Activated T-helper 9 cell treated with anti-CD3 and anti-CD28 coated beads, Interleukin-2, amount 50 U/mL, for 16 hours (primary cell): Measurements from ENCODE around the gene RAC3.

ENCODE experiments used
- DNase-seq: peaks from one replicate; pipeline ENCODE4 v3.0.0-alpha.2; 2020; ENCODE audit warnings: low read depth

The RAC3 gene

DNA sequence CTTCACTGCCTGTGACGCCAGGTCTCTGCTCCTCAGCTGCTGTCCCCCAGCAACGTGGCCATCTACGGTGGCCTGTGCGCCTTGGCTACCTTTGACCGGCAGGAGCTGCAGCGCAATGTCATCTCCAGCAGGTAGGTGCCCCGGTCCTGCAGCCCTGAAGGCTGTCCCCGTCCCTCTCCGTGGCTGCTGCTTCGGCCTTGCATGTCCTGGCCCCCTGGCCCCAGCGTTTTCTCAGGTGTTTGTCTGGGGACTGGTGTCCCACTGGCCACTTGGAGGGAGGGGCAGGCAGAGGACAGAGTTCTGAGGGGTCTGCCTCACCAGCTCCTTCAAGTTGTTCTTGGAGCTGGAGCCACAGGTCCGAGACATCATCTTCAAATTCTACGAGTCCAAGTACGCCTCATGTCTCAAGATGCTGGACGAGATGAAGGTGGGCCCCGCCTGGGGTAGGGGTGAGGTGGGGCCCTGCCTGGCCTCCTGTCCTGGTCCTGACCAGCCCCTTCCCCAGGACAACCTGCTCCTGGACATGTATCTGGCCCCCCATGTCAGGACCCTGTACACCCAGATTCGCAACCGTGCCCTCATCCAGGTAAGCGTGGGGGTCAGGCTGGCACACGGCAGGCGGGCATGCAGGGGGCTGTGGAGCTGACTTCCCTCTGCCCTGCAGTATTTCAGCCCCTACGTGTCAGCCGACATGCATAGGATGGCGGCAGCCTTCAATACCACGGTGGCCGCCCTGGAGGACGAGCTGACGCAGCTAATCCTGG lies 24.7 kb downstream of the RAC3 start:
- DNase-seq = no peak

DNA sequence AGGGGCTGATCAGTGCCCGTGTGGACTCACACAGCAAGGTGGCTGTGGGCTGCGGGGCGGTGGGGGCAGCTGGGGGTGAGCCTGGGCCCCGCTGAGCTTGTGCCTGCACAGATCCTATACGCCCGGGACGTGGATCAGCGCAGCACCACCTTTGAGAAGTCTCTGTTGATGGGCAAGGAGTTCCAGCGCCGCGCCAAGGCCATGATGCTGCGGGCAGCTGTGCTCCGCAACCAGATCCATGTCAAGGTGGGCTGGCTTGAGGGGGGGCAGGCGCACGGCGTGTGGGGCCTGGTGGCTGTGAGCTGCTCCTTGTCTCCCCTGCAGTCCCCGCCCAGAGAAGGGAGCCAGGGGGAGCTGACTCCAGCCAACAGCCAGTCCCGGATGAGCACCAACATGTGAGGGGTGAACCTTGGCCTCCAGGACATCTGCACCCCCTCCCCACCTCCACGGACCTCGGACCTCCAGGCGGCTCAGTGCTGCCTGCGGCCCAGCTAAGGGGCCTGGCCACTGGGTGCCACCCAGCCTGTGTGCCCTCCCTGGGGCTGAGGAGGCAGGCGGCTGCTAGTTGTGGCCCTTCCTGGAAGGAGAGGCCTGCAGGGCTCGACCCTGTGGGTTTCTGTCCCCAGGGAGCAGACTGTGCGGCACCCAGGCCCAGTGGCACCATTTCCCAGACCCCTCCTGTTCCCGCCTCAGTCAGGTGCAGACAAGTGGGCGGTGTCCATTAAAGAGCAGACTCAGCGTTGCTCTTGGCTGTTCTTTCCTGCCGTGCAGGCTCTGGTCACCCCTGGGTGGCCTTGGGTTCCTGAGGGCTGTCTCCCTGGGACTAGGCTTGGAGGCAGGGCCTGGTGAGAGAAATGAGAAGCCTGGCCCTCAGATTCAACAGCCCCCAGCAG lies 25.5 kb downstream of the RAC3 start:
- DNase-seq = no peak

DNA sequence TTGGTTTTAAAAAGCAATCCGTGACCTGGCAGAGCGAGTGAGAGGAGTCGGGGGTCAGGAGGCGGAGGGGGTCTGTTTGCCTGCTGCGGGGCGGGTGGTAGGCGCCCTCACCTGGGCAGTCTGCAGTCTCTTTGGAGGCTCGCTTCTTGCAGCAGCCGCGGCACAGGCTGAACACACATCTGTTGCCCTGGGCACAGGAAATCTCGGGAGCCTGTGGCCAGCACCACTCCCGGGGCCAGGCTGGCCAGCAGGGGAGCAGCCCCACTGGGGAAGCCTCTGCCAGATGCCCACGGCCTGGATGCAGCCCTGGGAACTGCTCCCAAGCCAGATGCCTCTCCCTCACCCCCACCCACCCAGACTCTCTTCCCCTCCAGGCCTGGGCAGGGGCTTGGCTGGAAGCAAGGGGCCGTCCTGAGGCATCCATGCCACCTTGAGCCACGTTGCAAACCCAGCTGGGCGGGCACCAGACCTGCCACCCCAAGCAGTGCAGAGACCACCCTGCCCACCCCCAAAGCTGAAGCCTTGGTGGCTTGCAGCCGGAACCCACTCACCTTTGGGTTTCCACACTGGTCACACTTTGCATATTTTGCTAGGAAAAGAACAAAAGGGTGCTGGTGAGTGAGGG lies 26.9 kb downstream of the RAC3 start:
- DNase-seq = no peak

DNA sequence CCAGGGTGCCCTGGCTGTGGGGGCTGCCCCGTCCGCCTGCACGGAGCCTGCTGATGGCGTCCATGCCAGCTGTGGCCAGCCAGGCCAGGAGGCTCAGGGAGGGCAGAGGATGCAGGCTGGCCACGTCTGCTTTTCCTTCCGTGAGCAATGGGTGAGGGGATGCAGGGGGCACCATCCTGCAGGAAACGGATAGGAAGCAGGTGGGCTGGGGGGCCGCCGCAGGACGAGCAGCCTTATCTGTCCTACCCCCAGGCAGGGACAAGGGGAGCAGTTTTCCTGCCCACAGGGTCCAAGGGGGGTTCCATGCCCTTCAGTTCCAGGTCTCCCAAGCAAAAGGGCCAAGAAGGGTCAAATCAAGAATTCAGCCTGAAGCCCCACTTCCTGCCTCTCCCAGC lies 27.4 kb downstream of the RAC3 start:
- no peak for DNase-seq

DNA sequence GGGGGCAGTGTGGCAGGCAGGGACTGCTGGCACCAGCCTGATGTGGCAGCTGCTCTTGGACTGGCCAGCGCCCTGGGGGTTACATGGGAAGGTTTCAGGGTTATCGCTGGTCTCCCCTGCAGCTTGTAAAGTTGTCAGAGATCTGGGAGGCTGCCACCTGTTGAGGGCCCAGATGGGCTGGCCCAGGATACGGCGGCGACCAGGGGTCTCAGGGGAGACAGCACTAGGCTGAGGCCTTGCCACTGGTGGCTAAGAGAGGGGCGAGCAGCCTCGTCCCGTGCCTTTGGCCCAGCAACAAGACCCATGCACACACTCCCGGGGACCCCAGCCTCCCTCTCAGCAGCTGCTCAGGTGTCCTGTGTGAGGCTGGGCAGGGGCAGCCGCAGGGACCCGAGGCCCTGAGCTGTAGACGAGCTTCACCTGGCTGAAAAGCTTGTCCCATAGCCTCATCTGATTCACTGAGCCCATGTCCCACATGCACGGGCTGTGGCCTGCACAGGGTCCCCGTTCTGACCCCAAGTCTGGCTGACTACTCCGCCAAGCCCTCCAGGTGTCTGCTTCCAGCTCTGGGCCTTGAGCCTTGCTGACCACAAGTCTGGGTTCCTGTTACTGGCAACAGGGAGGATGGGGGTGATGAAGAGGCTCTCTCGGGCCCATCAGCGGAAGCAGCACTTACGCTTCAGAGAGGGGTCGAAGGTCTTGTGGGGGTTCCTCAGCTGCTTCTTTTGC lies 28.0 kb downstream of the RAC3 start:
- no peak for DNase-seq

DNA sequence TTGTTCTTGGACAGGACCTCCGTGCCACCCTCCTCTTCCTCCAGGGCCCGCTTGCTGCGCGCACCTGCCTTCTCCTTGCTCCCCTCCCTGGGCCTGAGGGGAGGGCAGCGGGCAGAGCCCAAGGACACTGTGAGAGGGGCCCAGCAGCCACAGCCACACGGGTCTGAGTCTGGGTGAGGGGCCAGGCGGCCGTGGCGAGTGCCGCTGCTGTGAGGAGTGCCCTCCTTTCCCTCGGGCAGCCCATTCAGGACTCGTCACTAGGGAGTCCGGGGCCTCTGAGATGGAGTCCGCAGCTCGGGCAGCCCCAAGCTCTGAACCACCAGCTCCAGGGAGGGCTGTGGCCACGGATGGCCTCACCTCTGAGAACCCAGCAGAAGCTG lies 28.5 kb downstream of the RAC3 start:
- DNase-seq = no peak

DNA sequence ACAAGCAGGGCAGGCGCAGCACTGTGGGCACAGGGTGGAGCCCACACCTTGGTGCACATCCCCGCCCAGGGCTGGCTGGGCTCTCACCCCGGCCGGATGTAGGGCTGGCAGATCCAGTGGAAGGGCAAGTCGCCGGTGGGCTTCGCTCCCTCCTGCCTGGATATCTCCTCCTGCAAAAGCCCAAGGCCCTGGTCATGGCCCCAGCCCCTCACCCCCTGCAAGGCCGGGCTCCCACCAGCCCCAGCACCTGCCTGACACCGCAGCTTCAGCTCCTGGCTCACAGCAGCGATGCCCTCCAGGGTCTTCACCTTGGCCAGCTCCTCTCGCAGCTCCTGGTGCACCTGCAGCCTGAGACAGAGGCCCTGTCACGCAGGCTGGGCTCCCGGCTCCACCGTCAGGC lies 29.1 kb downstream of the RAC3 start:
- no peak for DNase-seq

DNA sequence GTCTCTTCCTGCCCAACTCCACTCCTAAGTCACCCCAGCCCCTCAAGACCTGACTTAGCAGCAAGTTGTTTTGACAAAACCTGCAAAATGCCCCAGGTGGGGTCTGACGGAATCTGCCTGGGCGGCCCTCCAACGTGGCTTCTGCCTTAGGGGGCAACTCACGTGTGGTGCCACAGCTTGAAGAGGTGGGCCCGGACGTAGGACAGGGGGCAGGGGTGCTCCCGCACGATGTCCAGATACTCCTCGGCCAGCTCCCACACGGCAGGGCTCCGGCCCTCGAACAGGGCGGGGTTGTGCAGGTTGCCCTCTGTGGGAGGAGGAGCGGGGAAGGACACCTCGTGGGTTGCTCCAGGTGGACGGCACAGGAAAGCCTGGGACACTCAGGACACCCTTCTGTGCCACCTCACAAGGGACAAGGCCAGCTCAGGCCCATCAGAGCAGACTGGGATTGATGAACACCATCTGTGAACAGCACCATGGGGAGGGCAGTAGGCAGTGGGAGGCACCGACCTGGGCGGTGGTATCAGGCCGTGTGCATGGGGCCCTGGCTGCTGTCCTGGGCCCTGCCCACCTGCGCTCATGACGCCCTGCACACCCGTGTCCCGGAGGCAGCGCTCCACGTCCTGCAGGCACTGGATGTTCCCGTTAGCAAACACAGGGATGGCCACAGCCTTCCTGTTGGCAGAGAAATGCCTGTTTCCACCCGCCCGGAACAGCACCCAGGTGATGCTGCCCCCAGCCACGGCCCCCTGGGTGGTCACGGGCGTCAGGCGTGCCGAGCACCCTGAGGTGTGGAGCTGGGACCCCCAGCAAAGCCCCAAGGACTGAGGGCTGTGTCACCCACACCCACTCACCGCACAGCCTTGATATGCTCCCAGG lies 29.8 kb downstream of the RAC3 start:
- DNase-seq = no peak

DNA sequence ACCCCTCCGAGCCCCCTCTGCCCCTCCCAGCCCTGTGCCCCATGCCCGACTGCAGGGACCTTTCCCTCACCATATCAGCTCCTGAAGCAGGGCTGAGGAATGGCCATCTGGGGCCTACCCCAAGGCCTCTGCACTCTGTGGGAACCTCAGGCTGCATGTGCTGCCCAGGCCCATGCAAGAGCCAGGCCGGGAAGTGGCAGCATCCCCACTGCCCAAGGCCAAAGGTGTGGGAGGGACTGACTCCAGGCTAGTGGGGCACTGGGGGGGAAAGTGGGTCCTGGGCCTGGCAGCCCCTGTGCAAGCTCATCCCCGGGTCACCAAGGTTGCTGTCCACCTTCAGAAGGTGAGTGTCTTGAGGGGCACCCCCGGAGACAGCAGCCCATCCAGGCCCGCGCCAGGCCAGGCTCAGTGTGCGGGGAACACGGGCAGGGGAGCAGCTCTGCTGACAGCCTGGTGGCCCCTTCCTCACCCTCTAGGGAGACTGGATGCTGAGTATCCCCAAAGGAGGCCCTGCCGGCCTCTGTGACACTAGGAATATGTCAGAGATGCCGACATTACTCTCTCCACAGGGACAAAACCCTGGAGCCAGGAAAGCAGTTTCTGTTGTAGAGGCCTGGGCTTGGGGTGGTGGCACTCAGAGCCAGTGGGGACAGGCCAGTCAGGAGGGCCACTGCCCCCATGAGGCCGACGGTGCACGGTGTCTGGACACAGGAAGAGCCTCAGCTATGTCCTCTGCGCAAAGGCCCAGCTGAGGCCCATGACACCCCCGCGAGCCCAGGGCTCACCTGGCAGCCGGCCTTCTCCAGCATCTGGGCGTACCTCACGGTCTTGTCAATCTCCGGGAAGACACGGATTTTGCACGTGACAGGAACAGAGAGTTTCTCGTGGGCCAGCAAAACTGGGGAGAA lies 30.9 kb downstream of the RAC3 start:
- no peak for DNase-seq

DNA sequence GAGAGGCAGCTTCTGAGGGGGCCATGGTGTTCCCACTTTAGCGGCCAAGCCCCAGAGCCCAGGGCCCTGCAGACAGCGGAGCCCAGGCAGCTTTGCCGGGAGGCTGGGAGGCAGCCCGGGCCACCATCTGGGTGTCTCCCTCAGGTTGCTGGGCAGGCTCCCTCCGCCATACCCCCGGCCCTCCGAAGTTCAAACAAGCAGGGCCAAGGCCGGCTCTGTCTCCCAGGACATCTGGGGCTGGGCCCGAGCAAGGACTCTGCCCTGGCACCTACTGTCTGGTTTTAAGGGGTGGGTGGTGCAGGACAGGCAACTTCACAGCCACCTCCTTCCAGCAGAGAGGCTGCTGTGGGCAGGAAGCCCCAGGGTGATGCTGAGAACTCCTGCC lies 31.5 kb downstream of the RAC3 start:
- no peak for DNase-seq

DNA sequence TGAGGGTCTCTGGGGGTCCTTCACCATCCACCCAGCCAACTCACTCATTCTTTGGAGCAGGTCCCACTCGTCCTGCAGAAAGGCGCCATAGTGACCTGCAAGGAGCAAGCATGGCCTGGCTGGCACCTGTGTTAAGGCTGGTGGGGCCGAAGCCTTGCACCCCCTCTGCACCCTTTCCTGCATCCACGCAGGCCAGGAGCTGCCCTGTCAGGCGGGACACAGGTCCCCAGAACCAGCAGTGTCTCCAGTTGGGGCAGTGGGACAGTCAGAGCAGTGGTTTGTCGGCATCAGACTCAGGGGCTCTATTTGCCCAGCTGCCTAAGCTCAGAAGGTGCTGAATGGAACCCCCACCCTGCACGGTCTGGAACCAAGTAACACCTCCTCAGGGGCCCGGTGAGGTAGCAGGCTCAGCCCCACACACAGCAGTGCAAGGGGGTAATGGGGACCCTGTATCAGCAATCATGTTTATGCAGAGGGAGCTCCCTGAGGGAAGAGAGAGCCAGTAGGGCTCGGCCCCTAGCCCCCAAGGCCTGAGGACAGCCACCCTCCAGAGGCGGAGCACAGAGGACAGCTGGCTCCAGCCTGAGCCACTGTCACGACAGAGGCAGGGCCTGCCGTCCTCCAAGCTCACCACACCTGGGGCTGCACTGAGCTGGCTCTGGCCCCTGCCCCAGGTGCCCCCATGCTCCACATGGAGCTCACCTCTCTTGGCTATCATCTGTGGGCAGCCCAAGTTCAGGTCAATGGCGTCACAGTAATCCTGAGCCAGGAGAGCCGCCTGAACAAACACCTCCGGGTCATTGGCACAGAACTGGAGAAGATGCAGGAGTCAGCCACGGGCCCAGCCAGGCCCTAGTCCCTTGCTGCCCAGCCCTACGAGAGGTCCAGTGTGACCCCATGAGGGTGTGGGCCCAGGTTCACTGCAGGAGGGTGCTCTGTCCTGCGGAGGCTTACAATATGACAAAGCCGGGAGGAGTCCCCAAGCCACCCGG lies 32.2 kb downstream of the RAC3 start:
- DNase-seq = no peak

DNA sequence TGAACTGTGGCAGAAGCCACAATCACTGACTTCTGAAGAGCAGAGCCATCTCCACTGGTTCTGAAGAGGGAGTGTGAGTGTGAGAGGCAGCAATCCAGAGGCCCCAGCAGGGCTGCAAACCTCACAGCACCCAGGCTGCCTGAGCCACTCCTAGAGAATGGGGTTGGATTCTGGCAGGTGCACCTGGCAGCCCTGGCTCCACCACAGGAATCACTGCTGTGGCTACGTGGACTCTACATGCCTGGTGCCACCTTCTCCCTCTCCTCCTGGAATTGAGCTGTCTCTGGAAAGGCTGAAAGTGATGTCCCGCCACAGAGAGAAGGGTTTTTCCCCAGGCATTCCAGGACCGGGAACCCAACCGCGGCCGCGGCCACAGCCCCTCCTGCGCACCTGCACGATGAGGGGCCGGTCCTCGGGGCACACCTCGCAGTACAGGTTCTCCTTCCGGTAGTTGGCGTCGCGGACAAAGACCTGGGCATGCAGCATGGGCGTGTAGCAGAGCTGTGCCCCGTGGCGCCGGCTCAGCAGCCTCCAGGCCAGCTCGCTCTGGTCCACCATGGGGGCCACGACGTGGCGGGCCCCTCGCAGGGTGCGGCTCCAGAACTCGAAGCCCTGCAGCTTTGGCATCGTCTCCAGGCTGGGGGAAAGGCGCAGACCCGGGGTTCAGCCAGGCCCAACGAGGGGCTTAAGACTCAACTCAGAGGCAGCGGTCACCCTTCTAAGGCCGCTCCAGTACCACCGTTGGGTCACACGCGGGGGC lies 33.1 kb downstream of the RAC3 start:
- no peak for DNase-seq

DNA sequence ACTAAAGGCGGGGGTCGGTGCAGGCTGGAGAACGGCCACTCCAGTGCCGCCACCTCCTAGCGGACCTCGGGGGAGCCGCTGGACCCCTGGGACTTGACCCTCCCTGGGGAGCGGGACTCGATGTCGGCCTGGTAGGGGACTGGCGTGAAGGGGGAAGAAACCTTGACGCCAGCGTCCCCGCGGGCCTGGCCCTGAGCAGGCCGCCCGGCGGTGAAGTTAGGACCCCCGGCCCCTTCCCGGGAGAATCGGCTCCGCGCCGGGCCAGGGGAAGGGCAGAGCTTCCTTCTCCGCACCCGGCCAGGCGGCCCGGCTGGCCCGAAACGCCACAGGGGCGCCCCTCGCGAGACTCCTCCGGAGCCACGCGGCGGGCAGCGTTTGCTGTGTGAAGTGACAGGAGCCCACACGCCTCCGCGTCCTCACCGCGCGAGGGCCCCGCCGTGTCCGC lies 33.7 kb downstream of the RAC3 start:
- peak; percentile 30 for DNase-seq

DNA sequence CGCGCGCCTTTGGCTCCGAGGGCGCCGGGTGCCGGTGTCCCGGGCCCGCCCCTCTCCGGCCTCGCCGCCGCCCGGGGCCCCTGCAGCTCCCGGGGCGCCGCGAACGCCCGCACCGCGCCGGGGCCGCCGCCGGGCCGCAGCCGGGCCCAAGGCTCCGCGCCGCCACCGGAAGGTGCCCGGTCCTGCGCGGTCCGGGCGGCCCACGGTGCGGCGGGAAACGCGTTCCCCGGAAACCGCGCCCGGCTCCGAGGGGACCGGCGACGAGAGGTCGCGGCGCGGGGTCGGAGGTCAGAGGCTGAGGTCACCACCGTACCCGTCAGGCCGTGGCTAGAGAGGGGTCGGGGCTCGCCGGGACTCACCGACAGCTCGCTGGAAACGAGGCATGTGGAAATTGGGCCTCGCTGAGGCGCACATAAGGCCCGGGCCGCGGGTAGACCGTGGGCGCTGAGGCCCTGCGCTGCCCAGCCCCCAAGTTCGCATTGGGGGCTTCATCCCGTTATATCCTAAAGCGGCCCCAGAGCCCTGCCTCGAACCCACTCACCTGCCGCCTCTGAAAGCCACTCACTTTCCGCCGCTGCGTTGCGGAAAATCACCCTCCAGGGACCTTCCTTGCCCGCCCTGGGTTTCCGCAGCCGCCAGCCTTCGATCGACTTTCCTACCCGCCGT lies 34.3 kb downstream of the RAC3 start, which contains the start of gene DUS1L:
Gene DUS1L (minus strand): TSS at position 167 of the 666 bp plus-strand sequence. CDS start 745 bp downstream, outside the sequence.
- DNase-seq = peak; percentile 64

DNA sequence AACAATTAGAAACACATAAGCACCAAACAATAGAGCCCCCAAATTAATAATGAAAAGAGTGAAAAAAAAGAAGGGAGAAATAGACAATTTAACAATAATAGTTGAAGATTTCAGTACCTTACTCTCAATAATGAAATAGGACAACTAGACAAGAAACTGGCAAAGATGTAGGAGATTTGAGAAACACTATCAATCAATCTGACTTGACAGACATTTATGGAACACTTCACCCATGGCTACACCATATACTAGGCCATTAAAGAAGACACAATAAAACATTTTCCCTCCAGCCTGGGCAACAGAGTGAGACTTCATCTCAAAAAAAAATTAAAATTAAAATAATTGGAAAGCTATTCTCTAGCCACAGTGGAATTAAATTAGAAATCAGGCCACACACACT lies 39.1 kb downstream of the RAC3 start:
- DNase-seq = no peak

DNA sequence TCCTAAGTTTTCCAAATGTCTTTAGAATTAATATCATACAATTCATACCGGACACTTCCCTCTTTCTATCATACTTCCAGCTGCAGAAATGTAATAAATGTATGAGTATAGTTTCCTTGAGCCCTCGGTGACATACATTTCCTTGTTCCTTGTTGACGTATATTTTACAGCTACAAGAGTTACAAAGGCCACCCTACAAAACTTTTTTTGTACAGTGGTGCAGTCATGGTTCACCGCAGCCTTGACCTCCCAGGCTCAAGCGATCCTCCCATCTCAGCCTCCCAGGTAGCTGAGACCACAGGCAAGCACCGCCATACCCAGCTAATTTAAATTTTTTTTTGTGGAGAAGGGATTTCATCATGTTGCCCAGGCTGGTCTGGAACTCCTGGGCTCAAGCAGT lies 41.3 kb downstream of the RAC3 start:
- DNase-seq = no peak

DNA sequence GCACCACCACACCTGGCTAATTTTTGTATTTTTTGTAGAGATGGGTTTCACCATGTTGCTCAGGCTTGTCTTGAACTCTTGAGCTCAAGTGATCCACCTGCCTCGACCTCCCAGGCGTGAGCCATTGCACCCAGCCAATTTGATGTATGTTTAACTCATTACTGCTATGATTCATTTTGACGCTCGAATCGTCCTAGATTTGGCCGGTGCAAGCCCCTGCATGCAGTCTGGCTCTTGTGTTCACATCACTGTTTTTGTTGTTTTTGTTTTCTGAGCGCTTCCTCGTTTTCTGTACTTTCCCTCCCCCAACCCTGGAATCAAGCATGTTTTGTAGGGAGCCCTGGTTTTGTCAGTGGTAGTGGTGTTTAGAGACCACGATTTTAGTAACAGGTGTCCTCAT lies 42.0 kb downstream of the RAC3 start:
- no peak for DNase-seq
